ENCODE results near the gene ASPRV1.
"Not testable (repeated sequence)": the region's sequence is repeated elsewhere in the genome, so short reads cannot be mapped to it uniquely, and the experiment has no call there.

ASPRV1 gene

GRCh38 chr2:70005216-70005615 is 43.8 kb upstream of the ASPRV1 start:
- no peak for TF ChIP-seq CTCF (IDR thresholded peaks at IDR 0.05; ENCODE audit: low read depth, low read length)
- no peak overlapping the region for H3K4me3 ChIP-seq (ENCODE audit: low read depth, low read length)

- no peak overlapping the region for H3K4me3 ChIP-seq (ENCODE audit: low read depth, low read length)
- no peak for TF ChIP-seq CTCF (IDR thresholded peaks at IDR 0.05; ENCODE audit: low read depth, low read length)
Measured at GRCh38 chr2:70003093-70003830, 41.8 kb upstream of the ASPRV1 start.

- no peak for TF ChIP-seq CTCF (IDR thresholded peaks at IDR 0.05; ENCODE audit: low read depth, low read length)
- H3K4me3 ChIP-seq (ENCODE audit: low read depth, low read length) = no peak overlapping the region
Measured at GRCh38 chr2:70002241-70002899, 40.9 kb upstream of the ASPRV1 start.

- H3K4me3 ChIP-seq (ENCODE audit: low read depth, low read length) = not testable (repeated sequence)
Measured at GRCh38 chr2:70000529-70000928, 39.1 kb upstream of the ASPRV1 start.

GRCh38 chr2:69998761-69999160 is 37.3 kb upstream of the ASPRV1 start:
- no peak for TF ChIP-seq CTCF (IDR thresholded peaks at IDR 0.05; ENCODE audit: low read depth, low read length)

GRCh38 chr2:69997015-69997830 is 35.8 kb upstream of the ASPRV1 start:
- no peak overlapping the region for H3K4me3 ChIP-seq (ENCODE audit: low read depth, low read length)

More at GRCh38 chr2:69998761-69999160, 37.3 kb upstream of the ASPRV1 start:
- H3K4me3 ChIP-seq (ENCODE audit: low read depth, low read length) = no peak overlapping the region

More at GRCh38 chr2:69997015-69997830, 35.8 kb upstream of the ASPRV1 start:
- no peak for TF ChIP-seq CTCF (IDR thresholded peaks at IDR 0.05; ENCODE audit: low read depth, low read length)

Measured in WI38 (cell line).